GM13977 (cell line): ENCODE results near the gene TMEM45B.
"Not testable (repeated sequence)": the region's sequence is repeated elsewhere in the genome, so short reads cannot be mapped to it uniquely, and the experiment has no call there.

ENCODE experiments used
- DNase-seq: peaks from one replicate; pipeline ENCODE4 v3.0.0; 2012; ENCODE audit warnings: low spot score
- CTCF ChIP-seq: IDR thresholded peaks from 2 replicates; pipeline ENCODE4 v1.5.1; 2012; ENCODE audit warnings: mild to moderate bottlenecking, control low read depth; ENCODE audit not compliant: insufficient read depth; ENCODE audit errors: extremely low read depth, missing control alignments
- in situ Hi-C: fragments of 300-500 bp; cut with MboI; formaldehyde crosslinking; loops from one replicate; pipeline ENCODE4 v1.12.0; 2022; ENCODE audit warnings: low sequenced_read_pairs, low pct_unique_long_range_greater_than_20kb, mixed read lengths, inconsistent platforms; ENCODE audit not compliant: unreplicated experiment

Gene TMEM45B

GRCh38 chr11:129804012-129804411, 11.6 kb upstream of the TMEM45B start:
- DNase-seq, result no peak
- in situ Hi-C loops, result no loop called here
- TF ChIP-seq CTCF, result no peak

GRCh38 chr11:129808241-129808640, 7.4 kb upstream of the TMEM45B start:
- in situ Hi-C loops, result not testable (repeated sequence)

GRCh38 chr11:129813231-129813791, 2.3 kb upstream of the TMEM45B start:
- TF ChIP-seq CTCF, result no peak
- in situ Hi-C loops, result no loop called here
- DNase-seq, result no peak

More at GRCh38 chr11:129808241-129808640, 7.4 kb upstream of the TMEM45B start:
- not testable (repeated sequence) for DNase-seq

GRCh38 chr11:129814244-129815014, 1.2 kb upstream of the TMEM45B start:
- DNase-seq, result no peak
- TF ChIP-seq CTCF, result no peak
- in situ Hi-C loops, result no loop called here

- no peak for TF ChIP-seq CTCF
- in situ Hi-C loops, result no loop called here
- no peak for DNase-seq
These were observed 1.9 kb downstream of the TMEM45B start for GRCh38 chr11:129817534-129818051.

- in situ Hi-C loops, DNase-seq: not testable (repeated sequence)
These were observed 2.6 kb downstream of the TMEM45B start for GRCh38 chr11:129818236-129818635.

GRCh38 chr11:129819237-129819636, 3.6 kb downstream of the TMEM45B start:
- no peak for TF ChIP-seq CTCF
- in situ Hi-C loops, result no loop called here
- no peak for DNase-seq

GRCh38 chr11:129820228-129820627, 4.6 kb downstream of the TMEM45B start:
- DNase-seq, in situ Hi-C loops: not testable (repeated sequence)

- in situ Hi-C loops, DNase-seq: not testable (repeated sequence)
These were observed 7.6 kb downstream of the TMEM45B start for GRCh38 chr11:129823281-129823680.

- DNase-seq, in situ Hi-C loops: not testable (repeated sequence)
These were observed 8.2 kb downstream of the TMEM45B start for GRCh38 chr11:129823799-129824198.
